KMS-11 (cell line): ENCODE data around the gene NPW.
A peak's percentile ranks its signal among the peaks of the same experiment; 100 is the strongest.

Source experiments
- H2AFZ ChIP-seq: fragments of 200-600 bp; sonication (generic); 2 replicates; pipeline ENCODE4 v1.6.1; 2016; ENCODE audit warnings: antibody characterized with exemption, mixed run types, low read depth
- H3K27ac ChIP-seq: fragments of 200-600 bp; sonication (generic); 2 replicates; pipeline ENCODE4 v1.6.1; 2016; ENCODE audit warnings: mild to moderate bottlenecking, mixed run types
- H3K27me3 ChIP-seq: fragments of 200-600 bp; sonication (generic); 2 replicates; pipeline ENCODE4 v1.6.1; 2017; ENCODE audit warnings: mild to moderate bottlenecking, low read depth, mixed run types, moderate library complexity; ENCODE audit not compliant: insufficient read depth
- H3K36me3 ChIP-seq: fragments of 200-600 bp; sonication (generic); 2 replicates; pipeline ENCODE4 v1.6.1; 2017; ENCODE audit warnings: mild to moderate bottlenecking, mixed run types; ENCODE audit not compliant: insufficient read depth
- H3K4me1 ChIP-seq: fragments of 200-600 bp; sonication (generic); 2 replicates; pipeline ENCODE4 v1.6.1; 2016; ENCODE audit warnings: mild to moderate bottlenecking, low read depth, mixed run types; ENCODE audit not compliant: poor library complexity, severe bottlenecking
- H3K4me2 ChIP-seq: fragments of 200-600 bp; sonication (generic); 2 replicates; pipeline ENCODE4 v1.7.0; 2016; ENCODE audit warnings: mild to moderate bottlenecking, mixed run types
- H3K4me3 ChIP-seq: fragments of 200-600 bp; sonication (generic); IDR thresholded peaks from 2 replicates; pipeline ENCODE4 v1.6.1; 2017; ENCODE audit warnings: low read depth, low read length, mixed read lengths; ENCODE audit not compliant: insufficient read depth
- H3K79me2 ChIP-seq: fragments of 200-600 bp; sonication (generic); 2 replicates; pipeline ENCODE4 v1.6.1; 2016; ENCODE audit warnings: low read depth, mixed run types; ENCODE audit not compliant: insufficient read depth
- H3K9ac ChIP-seq: fragments of 200-600 bp; sonication (generic); 2 replicates; pipeline ENCODE4 v1.6.1; 2016; ENCODE audit warnings: mild to moderate bottlenecking, mixed run types
- H4K20me1 ChIP-seq: fragments of 200-600 bp; sonication (generic); 2 replicates; pipeline ENCODE4 v1.6.1; 2016; ENCODE audit warnings: mild to moderate bottlenecking, mixed run types; ENCODE audit not compliant: insufficient read depth
- CTCF ChIP-seq: fragments of 200-600 bp; sonication (generic); conservative IDR thresholded peaks from 2 replicates; pipeline ENCODE4 v1.6.1; 2017; ENCODE audit warnings: low read depth, mild to moderate bottlenecking, antibody characterized with exemption, low read length, moderate library complexity, mixed read lengths

The NPW gene

GRCh38 chr16:2027024-2028010, 7.7 kb downstream of the NPW start:
- H3K9ac ChIP-seq = no peak overlapping the region
- peak overlapping the region; percentile 89 for H3K4me2 ChIP-seq
- H3K27me3 ChIP-seq = peaks cover 17% of the 10 kb centered on the region
- H3K79me2 ChIP-seq = no peaks in the 10 kb centered on the region
- H3K27ac ChIP-seq = no peak overlapping the region
- H3K4me1 ChIP-seq = peaks cover 23% of the 10 kb centered on the region
- TF ChIP-seq CTCF = no peak
- no peak overlapping the region for H3K4me3 ChIP-seq
- H2AFZ ChIP-seq = peak overlapping the region; percentile 57
- H3K36me3 ChIP-seq = no peaks in the 10 kb centered on the region
- H4K20me1 ChIP-seq = no peaks in the 10 kb centered on the region

GRCh38 chr16:2028146-2028545, 8.6 kb downstream of the NPW start:
- Histone ChIP-seq H2AFZ (no peak overlapping the region), H3K27ac (no peak overlapping the region), H3K4me3 (no peak overlapping the region), H4K20me1 (no peaks in the 10 kb centered on the region), H3K9ac (no peak overlapping the region), H3K4me2 (peak overlapping the region; percentile 89; the same call in 1 of the 2 replicates), H3K27me3 (peaks cover 17% of the 10 kb centered on the region), H3K79me2 (no peaks in the 10 kb centered on the region), H3K4me1 (peaks cover 23% of the 10 kb centered on the region), H3K36me3 (no peaks in the 10 kb centered on the region)
- no peak for TF ChIP-seq CTCF

- Histone ChIP-seq H4K20me1 (no peaks in the 10 kb centered on the region), H3K9ac (no peak overlapping the region), H2AFZ (no peak overlapping the region), H3K4me1 (peaks cover 18% of the 10 kb centered on the region), H3K27ac (no peak overlapping the region), H3K4me3 (no peak overlapping the region), H3K36me3 (no peaks in the 10 kb centered on the region), H3K4me2 (no peak overlapping the region), H3K79me2 (no peaks in the 10 kb centered on the region), H3K27me3 (peaks cover 17% of the 10 kb centered on the region)
- TF ChIP-seq CTCF = no peak
Observed at GRCh38 chr16:2028620-2029220, 9.1 kb downstream of the NPW start.

- Histone ChIP-seq H3K4me1 (peaks cover 18% of the 10 kb centered on the region), H3K79me2 (no peaks in the 10 kb centered on the region), H2AFZ (no peak overlapping the region), H3K27me3 (peaks cover 17% of the 10 kb centered on the region), H3K9ac (no peak overlapping the region), H3K36me3 (no peaks in the 10 kb centered on the region), H3K4me3 (no peak overlapping the region), H4K20me1 (no peaks in the 10 kb centered on the region), H3K27ac (no peak overlapping the region), H3K4me2 (no peak overlapping the region)
- no peak for TF ChIP-seq CTCF
Observed at GRCh38 chr16:2029350-2029749, 9.8 kb downstream of the NPW start.
